WTC11 (cell line): Measurements from ENCODE around the gene KLHL30. TPM values are rescaled to one million over a fixed set of nuclear protein-coding genes. Genes with fewer than 3 reads are reported as not detected.

ENCODE experiments used
- ATAC-seq: fragments of 200-7000 bp; cut with Tn5 transposase; 2 replicates; pipeline ENCODE4 v1.10.0; 2021; ENCODE audit warnings: mild to moderate bottlenecking, moderate library complexity
- CTCF ChIA-PET: fragments of 300-600 bp; sonication (Branson Sonifier 250); formaldehyde crosslinking; loops from one replicate; lab custom pipeline; 2021; ENCODE audit warnings: antibody characterized with exemption; lab: Charles Lee
- POLR2A ChIA-PET: fragments of 350-600 bp; sonication (Branson Sonifier 250); formaldehyde crosslinking; loops from one replicate; lab custom pipeline; 2021; ENCODE audit warnings: antibody characterized with exemption; lab: Charles Lee
- DNase-seq: peaks from one replicate; pipeline ENCODE4 v3.0.0; 2021; ENCODE audit warnings: low spot score
- H3K27ac Mint-ChIP-seq: 2 replicates; pipeline ENCODE4 v1.8.0; 2021; ENCODE audit warnings: mixed read lengths
- H3K27me3 Mint-ChIP-seq: 2 replicates; pipeline ENCODE4 v1.8.0; 2021; ENCODE audit warnings: low read depth, mild to moderate bottlenecking, moderate library complexity, mixed read lengths
- H3K36me3 Mint-ChIP-seq: 2 replicates; pipeline ENCODE4 v1.8.0; 2021; ENCODE audit warnings: mixed read lengths
- H3K4me1 Mint-ChIP-seq: 2 replicates; pipeline ENCODE4 v1.8.0; 2022; ENCODE audit warnings: mixed read lengths
- H3K4me3 Mint-ChIP-seq: 2 replicates; pipeline ENCODE4 v1.8.0; 2021; ENCODE audit warnings: mild to moderate bottlenecking, moderate library complexity, mixed read lengths
- H3K9me3 Mint-ChIP-seq: 2 replicates; pipeline ENCODE4 v1.8.0; 2021; ENCODE audit warnings: mixed read lengths
- AFF4 ChIP-seq: sonication (generic); formaldehyde crosslinking; IDR thresholded peaks from 2 replicates; pipeline ENCODE4 v1.8.1; 2023; ENCODE audit warnings: mild to moderate bottlenecking, missing genetic modification reagents, borderline replicate concordance
- ATF1 ChIP-seq: sonication (generic); formaldehyde crosslinking; IDR thresholded peaks from 2 replicates; pipeline ENCODE4 v1.8.1; 2023; ENCODE audit warnings: mild to moderate bottlenecking, moderate library complexity, missing genetic modification reagents
- CDX4 ChIP-seq: fragments of 250-450 bp; sonication (Bioruptor Pico); IDR thresholded peaks from 2 replicates; pipeline ENCODE4 v1.9.0; 2021; ENCODE audit warnings: moderate library complexity, mild to moderate bottlenecking, inconsistent platforms, borderline replicate concordance
- E2F1 ChIP-seq: sonication (generic); formaldehyde crosslinking; IDR thresholded peaks from 2 replicates; pipeline ENCODE4 v1.8.0; 2022; ENCODE audit warnings: mild to moderate bottlenecking, missing genetic modification reagents
- FOXP4 ChIP-seq: sonication (generic); formaldehyde crosslinking; IDR thresholded peaks from 2 replicates; pipeline ENCODE4 v1.8.0; 2022; ENCODE audit warnings: mild to moderate bottlenecking, missing genetic modification reagents
- HMGA2 ChIP-seq: fragments of 250-450 bp; sonication (Bioruptor Pico); IDR thresholded peaks from 2 replicates; pipeline ENCODE4 v1.4.0; 2021; ENCODE audit warnings: mild to moderate bottlenecking, moderate library complexity
- IRF1 ChIP-seq: sonication (generic); formaldehyde crosslinking; IDR thresholded peaks from 2 replicates; pipeline ENCODE4 v1.8.0; 2023; ENCODE audit warnings: missing genetic modification reagents
- KAT7 ChIP-seq: sonication (generic); formaldehyde crosslinking; IDR thresholded peaks from 2 replicates; pipeline ENCODE4 v1.8.1; 2023; ENCODE audit warnings: missing genetic modification reagents, mild to moderate bottlenecking, borderline replicate concordance
- MAX ChIP-seq: sonication (generic); formaldehyde crosslinking; IDR thresholded peaks from 2 replicates; pipeline ENCODE4 v1.8.0; 2022; ENCODE audit warnings: mild to moderate bottlenecking, missing genetic modification reagents
- MLX ChIP-seq: sonication (generic); formaldehyde crosslinking; IDR thresholded peaks from 2 replicates; pipeline ENCODE4 v1.8.1; 2023; ENCODE audit warnings: mild to moderate bottlenecking, missing genetic modification reagents, moderate library complexity
- NFYB ChIP-seq: sonication (generic); formaldehyde crosslinking; conservative IDR thresholded peaks from 2 replicates; pipeline ENCODE4 v1.8.0; 2022; ENCODE audit warnings: low read depth, missing genetic modification reagents
- NR3C1 ChIP-seq: sonication (generic); formaldehyde crosslinking; conservative IDR thresholded peaks from 2 replicates; pipeline ENCODE4 v1.8.1; 2023; ENCODE audit warnings: low read depth, mild to moderate bottlenecking, missing genetic modification reagents
- PRRX2 ChIP-seq: fragments of 250-450 bp; sonication (Bioruptor Pico); IDR thresholded peaks from 2 replicates; pipeline ENCODE4 v1.8.0; 2021; ENCODE audit warnings: mild to moderate bottlenecking
- SMAD4 ChIP-seq: sonication (generic); formaldehyde crosslinking; IDR thresholded peaks from 2 replicates; pipeline ENCODE4 v1.8.0; 2022; ENCODE audit warnings: mild to moderate bottlenecking, missing genetic modification reagents
- TCF7 ChIP-seq: sonication (generic); formaldehyde crosslinking; IDR thresholded peaks from 2 replicates; pipeline ENCODE4 v1.8.0; 2022; ENCODE audit warnings: mild to moderate bottlenecking, low read depth, missing genetic modification reagents, moderate library complexity
- TEAD1 ChIP-seq: sonication (generic); formaldehyde crosslinking; IDR thresholded peaks from 2 replicates; pipeline ENCODE4 v1.8.0; 2022; ENCODE audit warnings: mild to moderate bottlenecking, missing genetic modification reagents
- ZBTB21 ChIP-seq: sonication (generic); formaldehyde crosslinking; IDR thresholded peaks from 2 replicates; pipeline ENCODE4 v1.8.1; 2023; ENCODE audit warnings: mild to moderate bottlenecking, missing genetic modification reagents, borderline replicate concordance
- ZBTB43 ChIP-seq: sonication (generic); formaldehyde crosslinking; IDR thresholded peaks from 2 replicates; pipeline ENCODE4 v1.8.1; 2023; ENCODE audit warnings: mild to moderate bottlenecking, missing genetic modification reagents
- ZNF121 ChIP-seq: sonication (generic); formaldehyde crosslinking; IDR thresholded peaks from 2 replicates; pipeline ENCODE4 v1.8.0; 2023; ENCODE audit warnings: missing genetic modification reagents
- ZNF232 ChIP-seq: sonication (generic); formaldehyde crosslinking; IDR thresholded peaks from 2 replicates; pipeline ENCODE4 v1.8.0; 2022; ENCODE audit warnings: mild to moderate bottlenecking, missing genetic modification reagents
- ZNF281 ChIP-seq: sonication (generic); formaldehyde crosslinking; IDR thresholded peaks from 2 replicates; pipeline ENCODE4 v1.8.0; 2023; ENCODE audit warnings: mild to moderate bottlenecking, missing genetic modification reagents
- ZNF317 ChIP-seq: sonication (generic); formaldehyde crosslinking; IDR thresholded peaks from 2 replicates; pipeline ENCODE4 v1.8.1; 2023; ENCODE audit warnings: low read depth, mild to moderate bottlenecking, moderate library complexity, missing genetic modification reagents, borderline replicate concordance
- ZNF396 ChIP-seq: fragments of 250-450 bp; sonication (Bioruptor Pico); IDR thresholded peaks from 2 replicates; pipeline ENCODE4 v1.8.0; 2021; ENCODE audit warnings: mild to moderate bottlenecking, moderate library complexity, borderline replicate concordance
- total RNA-seq: library from RNA; stranded (reverse); gene quantifications from 3 replicates; pipeline ENCODE4 v1.2.3, GENCODE V29; 2021

Gene KLHL30
- total RNA-seq, 1 experiment from 2014 or later = not detected

GRCh38 chr2:238157506-238158017 is 19.1 kb downstream of the KLHL30 start (continued):
- TF ChIP-seq ZNF281 (CRISPR knock-in tag) (no peak), TEAD1 (CRISPR knock-in tag) (no peak), MAX (no peak), ZBTB21 (CRISPR knock-in tag) (no peak)

- POLR2A ChIA-PET = no interaction called here
- peak; percentile 52 for DNase-seq
Observed at GRCh38 chr2:238158018-238158508, 19.6 kb downstream of the KLHL30 start.

More at GRCh38 chr2:238158018-238158508, 19.6 kb downstream of the KLHL30 start:
- no peak for TF ChIP-seq TCF7 (CRISPR knock-in tag)
- TF ChIP-seq NFYB (CRISPR knock-in tag) = no peak
- no peak for TF ChIP-seq NR3C1
- TF ChIP-seq HMGA2 (CRISPR knock-in tag) = no peak
- no peak for TF ChIP-seq AFF4 (CRISPR knock-in tag)
- no peak for TF ChIP-seq ATF1 (CRISPR knock-in tag)
- TF ChIP-seq KAT7 (CRISPR knock-in tag) = no peak
- TF ChIP-seq IRF1 (CRISPR knock-in tag) = no peak
- TF ChIP-seq MLX = no peak
- no peak for TF ChIP-seq ZNF121 (CRISPR knock-in tag)
- no peak for TF ChIP-seq FOXP4
- TF ChIP-seq ZNF232 (CRISPR knock-in tag) = no peak
- no peak for TF ChIP-seq CDX4 (CRISPR knock-in tag)
- TF ChIP-seq ZNF317 (CRISPR knock-in tag) = no peak
- TF ChIP-seq SMAD4 (CRISPR knock-in tag) = no peak
- TF ChIP-seq ZNF396 (CRISPR knock-in tag) = no peak
- no peak for TF ChIP-seq ZBTB43 (CRISPR knock-in tag)
- TF ChIP-seq E2F1 = no peak
- no peak for TF ChIP-seq PRRX2 (CRISPR knock-in tag)
- TF ChIP-seq, all 79 proteins: peak for 0
- Mint-ChIP-seq H3K36me3 (no peaks in the 10 kb centered on the region), H3K4me3 (peak overlapping the region; percentile 73), H3K27me3 (peaks cover 38% of the 10 kb centered on the region), H3K4me1 (peaks cover 11% of the 10 kb centered on the region), H3K9me3 (peaks cover 8% of the 10 kb centered on the region), H3K27ac (no peak overlapping the region)
- peak; percentile 19 for ATAC-seq
- CTCF ChIA-PET = no interaction called here
